Caco-2 (cell line): Measurements from ENCODE around the gene NOP10. TPM values are rescaled to one million over a fixed set of nuclear protein-coding genes. Genes with fewer than 3 reads are reported as not detected.
"Not testable (repeated sequence)": the region's sequence is repeated elsewhere in the genome, so short reads cannot be mapped to it uniquely, and the experiment has no call there.

Experiments
- Bru-seq: library from RNA; stranded (reverse); fragments of 400-500 nt; gene quantifications from one replicate; lab custom pipeline; 2021; lab: Mats Ljungman, UMichigan
- BruChase-seq, 2 experiments: library from RNA; stranded (reverse); fragments of 400-500 nt; gene quantifications; one replicate each; lab custom pipeline; 2021; lab: Mats Ljungman, UMichigan
- BruUV-seq: library from RNA; stranded (reverse); fragments of 400-500 nt; replicated peaks from 2 replicates; lab custom pipeline; 2021; lab: Mats Ljungman, UMichigan
- CTCF ChIA-PET: fragments of 300-600 bp; sonication (Branson Sonifier 250); formaldehyde crosslinking; loops from one replicate; lab custom pipeline; 2022; ENCODE audit warnings: antibody characterized with exemption; lab: Charles Lee
- POLR2A ChIA-PET: fragments of 300-600 bp; sonication (Branson Sonifier 250); formaldehyde crosslinking; loops from one replicate; lab custom pipeline; 2022; ENCODE audit warnings: antibody characterized with exemption; lab: Charles Lee
- DNase-seq, 2 experiments: peaks; one replicate each; pipeline versions ENCODE4 v3.0.0 to v3.0.0-alpha.2; 2020 to 2022
- H3K27me3 ChIP-seq: replicated peaks from 2 replicates; pipeline ENCODE4 v1.6.0; 2011; ENCODE audit warnings: low read length; ENCODE audit not compliant: control insufficient read depth, insufficient read depth
- H3K36me3 ChIP-seq: 2 replicates; pipeline ENCODE4 v1.5.1; 2011; ENCODE audit warnings: low read length; ENCODE audit not compliant: control insufficient read depth, insufficient read depth
- H3K4me1 ChIP-seq: fragments of 250-450 bp; sonication (Bioruptor Pico); 2 replicates; pipeline ENCODE4 v1.5.1; 2020; ENCODE audit warnings: mild to moderate bottlenecking
- H3K4me3 ChIP-seq: 2 replicates; pipeline ENCODE4 v1.5.1; 2011; ENCODE audit warnings: low read depth, mild to moderate bottlenecking, control low read depth, low read length
- H3K9me3 ChIP-seq: fragments of 250-450 bp; sonication (Bioruptor Pico); 2 replicates; pipeline ENCODE4 v1.5.1; 2020; ENCODE audit warnings: mild to moderate bottlenecking, moderate library complexity
- H3K27ac Mint-ChIP-seq: one replicate; pipeline ENCODE4 v1.8.0; 2022; ENCODE audit warnings: mixed read lengths; ENCODE audit not compliant: unreplicated experiment
- H3K27me3 Mint-ChIP-seq: one replicate; pipeline ENCODE4 v1.8.0; 2022; ENCODE audit warnings: mixed read lengths; ENCODE audit not compliant: insufficient read depth, unreplicated experiment
- H3K36me3 Mint-ChIP-seq: one replicate; pipeline ENCODE4 v1.8.0; 2022; ENCODE audit warnings: mild to moderate bottlenecking, mixed read lengths; ENCODE audit not compliant: insufficient read depth, unreplicated experiment
- H3K4me1 Mint-ChIP-seq: one replicate; pipeline ENCODE4 v1.8.0; 2022; ENCODE audit warnings: low read depth, mixed read lengths; ENCODE audit not compliant: unreplicated experiment
- H3K4me3 Mint-ChIP-seq: one replicate; pipeline ENCODE4 v1.8.0; 2022; ENCODE audit warnings: mild to moderate bottlenecking, moderate library complexity, mixed read lengths; ENCODE audit not compliant: unreplicated experiment
- H3K9me3 Mint-ChIP-seq: one replicate; pipeline ENCODE4 v1.8.0; 2022; ENCODE audit warnings: mixed read lengths; ENCODE audit not compliant: unreplicated experiment
- intact Hi-C: fragments of 100-400 bp; cut with micrococcal nuclease; formaldehyde crosslinking; loops from one replicate; pipeline ENCODE4 v1.10.0; 2022; ENCODE audit not compliant: unreplicated experiment
- long read RNA-seq: library from polyadenylated mRNA; stranded (forward); transcript quantifications from one replicate; pipeline ENCODE4 v2.0.0, GENCODE V29; 2022
- total RNA-seq: library from RNA; stranded (reverse); gene quantifications from 2 replicates; pipeline ENCODE4 v1.2.3, GENCODE V29; 2022
- TF ChIP-seq, protein P1 (sequence below), 2 experiments: fragments of 200-600 bp in 1 of 2; IDR thresholded peaks; 1 replicate in 1 of 2; 2 replicates in 1 of 2; pipeline versions ENCODE4 v1.5.1 to v1.8.0; 2011 to 2022; ENCODE audit warnings: antibody characterized with exemption in 1 of 2, control low read depth in 1 of 2, inconsistent platforms in 1 of 2, low read depth in 1 of 2, low read length in 1 of 2, mild to moderate bottlenecking in 1 of 2, moderate library complexity in 1 of 2; ENCODE audit not compliant: insufficient read depth in 1 of 2, severe bottlenecking in 1 of 2, unreplicated experiment in 1 of 2

NOP10 gene
- total RNA-seq (171 and 175 TPM in 2 replicates), Bru-seq, nascent RNA (percentile 90 among the genes with signal in this experiment), BruChase-seq, experiment 1, labeled RNA remaining after a 2-hour chase (percentile 96 among the genes with signal in this experiment), BruChase-seq, experiment 2, labeled RNA remaining after a 6-hour chase (percentile 99 among the genes with signal in this experiment)
- long read RNA-seq, transcript NOP10-201 (2 exons, 554 nt) = major isoform, 241 of 244 reads
- long read RNA-seq, partial matches to known transcripts = 0 of 244 reads
- long read RNA-seq, other reads (novel, unspliced or antisense) = 3 of 244 reads

DNA sequence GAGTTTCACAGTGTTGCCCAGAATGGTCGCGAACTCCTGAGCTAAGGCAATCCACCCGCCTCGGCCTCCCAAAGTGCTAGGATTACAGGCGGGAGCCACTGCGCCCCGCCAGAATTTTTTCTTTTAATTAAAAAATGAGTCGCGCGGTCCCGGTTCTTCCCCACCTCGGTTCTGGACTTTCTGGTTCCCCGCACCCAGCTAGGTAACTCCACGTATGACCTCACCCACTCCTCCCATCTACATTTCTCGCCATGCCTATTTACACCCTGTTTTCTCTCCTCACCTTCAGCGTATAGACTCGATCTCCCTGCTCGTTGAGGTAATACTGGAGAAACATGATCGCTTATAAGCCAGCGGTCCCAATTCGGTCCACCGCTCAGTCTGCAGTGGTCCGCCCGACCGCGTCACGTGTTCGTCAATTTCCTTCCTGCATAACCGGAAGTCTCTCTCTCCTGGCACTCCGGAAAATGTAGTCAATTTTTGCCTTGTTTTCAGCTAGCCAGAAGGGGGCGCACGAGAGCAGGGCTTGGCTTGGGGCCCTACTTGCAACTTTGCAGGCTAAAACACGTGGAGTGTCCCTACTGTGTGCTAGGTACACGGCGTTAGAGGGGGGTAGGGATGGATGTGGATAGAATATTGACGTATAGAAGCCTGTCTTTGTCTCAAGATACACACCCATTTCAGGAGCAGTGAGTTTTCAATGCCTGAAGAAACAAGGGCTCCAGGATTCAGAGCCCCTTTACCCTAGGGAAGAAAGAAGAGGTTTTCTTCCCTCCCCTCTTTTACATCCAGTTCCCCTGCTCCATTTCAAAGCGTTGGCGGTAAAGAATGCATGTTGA lies at the start of gene NOP10, which contains the start of gene NUTM1:
Gene NOP10, minus strand, starts transcription at position 400 of the 839 bp plus-strand sequence. Its CDS starts 63 bp downstream, at position 337.
Gene NUTM1, plus strand, starts transcription at position 579 of the 839 bp plus-strand sequence. CDS start 382 bp downstream, outside the sequence.
- POLR2A ChIA-PET = interaction anchor here (0.5 to 1.0 kb wide), 4 partner anchors 17 to 432 kb away, joined by 3 to 5 read pairs (median 3); partner anchors contain the start of gene LPCAT4
- H3K36me3 Mint-ChIP-seq = peaks cover 32% of the 10 kb centered on the region
- no peak within 1 kb of the TSS for H3K27ac Mint-ChIP-seq
- H3K9me3 Mint-ChIP-seq = no peaks in the 10 kb centered on the region
- H3K9me3 ChIP-seq = no peaks in the 10 kb centered on the region
- peak within 1 kb of the TSS; percentile 80 for H3K4me3 ChIP-seq
- H3K36me3 ChIP-seq = peaks cover 1% of the 10 kb centered on the region; the same call in 1 of the 2 replicates
- H3K4me1 Mint-ChIP-seq = no peaks in the 10 kb centered on the region
- H3K4me3 Mint-ChIP-seq = no peak within 1 kb of the TSS
- no peaks in the 10 kb centered on the region for H3K4me1 ChIP-seq
- DNase-seq = peak; percentile 90 to 93
- no peaks in the 10 kb centered on the region for H3K27me3 ChIP-seq
- no TSS peak for BruUV-seq
- intact Hi-C loops = loop anchor here (1.0 kb wide), 4 partner anchors 17 to 245 kb away; partner anchors contain the start of gene LPCAT4
- CTCF ChIA-PET = interaction anchor here (0.6 to 1.3 kb wide), 5 partner anchors 17 to 25 kb away, joined by 3 to 10 read pairs (median 5); partner anchors contain the start of gene LPCAT4
- TF ChIP-seq, protein P1, sequence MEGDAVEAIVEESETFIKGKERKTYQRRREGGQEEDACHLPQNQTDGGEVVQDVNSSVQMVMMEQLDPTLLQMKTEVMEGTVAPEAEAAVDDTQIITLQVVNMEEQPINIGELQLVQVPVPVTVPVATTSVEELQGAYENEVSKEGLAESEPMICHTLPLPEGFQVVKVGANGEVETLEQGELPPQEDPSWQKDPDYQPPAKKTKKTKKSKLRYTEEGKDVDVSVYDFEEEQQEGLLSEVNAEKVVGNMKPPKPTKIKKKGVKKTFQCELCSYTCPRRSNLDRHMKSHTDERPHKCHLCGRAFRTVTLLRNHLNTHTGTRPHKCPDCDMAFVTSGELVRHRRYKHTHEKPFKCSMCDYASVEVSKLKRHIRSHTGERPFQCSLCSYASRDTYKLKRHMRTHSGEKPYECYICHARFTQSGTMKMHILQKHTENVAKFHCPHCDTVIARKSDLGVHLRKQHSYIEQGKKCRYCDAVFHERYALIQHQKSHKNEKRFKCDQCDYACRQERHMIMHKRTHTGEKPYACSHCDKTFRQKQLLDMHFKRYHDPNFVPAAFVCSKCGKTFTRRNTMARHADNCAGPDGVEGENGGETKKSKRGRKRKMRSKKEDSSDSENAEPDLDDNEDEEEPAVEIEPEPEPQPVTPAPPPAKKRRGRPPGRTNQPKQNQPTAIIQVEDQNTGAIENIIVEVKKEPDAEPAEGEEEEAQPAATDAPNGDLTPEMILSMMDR (IDR thresholded peaks at IDR 0.05; ENCODE audit: insufficient read depth in 1 of 2, low read depth in 1 of 2, low read length in 1 of 2, severe bottlenecking in 1 of 2, unreplicated experiment in 1 of 2) = peak; percentile 85 to 93
- H3K27me3 Mint-ChIP-seq = no peaks in the 10 kb centered on the region

DNA sequence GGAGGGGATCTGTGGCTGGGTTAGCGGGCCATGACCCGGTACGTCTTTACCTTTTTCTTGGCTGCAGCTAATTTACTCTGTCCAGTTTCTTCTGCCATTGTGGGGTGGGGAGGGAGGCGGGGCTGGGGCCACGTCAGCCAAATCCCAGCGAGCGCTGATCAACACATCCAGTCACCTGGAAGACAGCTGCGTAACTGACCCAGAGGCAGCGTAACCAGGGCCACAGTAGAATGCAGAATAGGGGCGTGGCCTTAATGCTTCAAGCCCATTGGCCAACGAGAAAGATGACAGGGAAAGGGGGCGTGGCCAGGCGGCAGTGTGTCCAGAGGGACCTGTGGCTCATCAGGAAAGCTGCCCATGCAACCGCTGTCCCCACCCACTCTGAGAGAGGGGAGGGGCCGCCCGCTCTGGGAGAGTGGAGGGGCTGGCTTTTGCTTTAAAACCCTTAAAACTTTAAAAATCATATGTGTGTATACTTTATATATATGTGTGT lies 46.7 kb upstream of the NOP10 start:
- H3K4me1 Mint-ChIP-seq, H3K9me3 Mint-ChIP-seq, H3K27ac Mint-ChIP-seq, H3K9me3 ChIP-seq, POLR2A ChIA-PET, H3K36me3 ChIP-seq, BruUV-seq, DNase-seq, H3K27me3 ChIP-seq, CTCF ChIA-PET, H3K27me3 Mint-ChIP-seq, intact Hi-C loops, H3K4me3 Mint-ChIP-seq, H3K36me3 Mint-ChIP-seq, H3K4me1 ChIP-seq, H3K4me3 ChIP-seq: not testable (repeated sequence)

DNA sequence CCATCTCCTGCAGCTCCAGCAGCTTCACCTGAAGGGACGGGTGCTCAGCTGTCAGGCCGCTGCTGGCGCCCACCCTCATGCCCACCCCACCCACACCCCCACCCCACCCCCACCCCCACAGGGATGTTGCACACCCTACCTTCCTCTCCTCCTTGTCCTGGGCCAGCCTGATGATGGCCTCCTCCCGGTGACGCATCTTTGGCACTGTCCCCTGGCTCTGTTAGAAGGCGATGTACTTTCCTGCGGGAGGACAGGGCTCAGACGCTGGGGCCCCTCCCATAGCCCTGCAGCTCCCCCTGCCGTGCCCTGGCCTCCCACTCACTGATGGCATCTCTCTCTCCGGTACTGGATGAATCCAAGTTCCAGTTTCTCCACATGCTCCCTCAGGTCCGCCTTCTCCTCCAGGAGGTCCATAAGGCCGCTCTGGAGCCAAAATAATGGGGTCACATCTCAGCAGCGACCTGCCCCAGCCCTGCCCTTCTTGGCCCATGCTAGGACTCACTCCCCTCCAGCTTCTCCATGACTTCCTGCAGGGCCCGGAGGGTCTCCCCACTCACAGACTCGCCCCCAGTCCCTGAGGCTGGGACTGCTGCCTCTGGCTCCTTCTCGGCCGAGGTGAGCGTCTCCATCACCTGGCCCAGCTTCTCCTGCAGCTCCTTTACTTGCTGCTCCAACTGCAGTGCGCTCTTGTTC lies 39.0 kb upstream of the NOP10 start:
- H3K4me1 Mint-ChIP-seq, H3K9me3 ChIP-seq, H3K36me3 Mint-ChIP-seq, H3K9me3 Mint-ChIP-seq, H3K4me3 ChIP-seq, H3K4me3 Mint-ChIP-seq, intact Hi-C loops, H3K4me1 ChIP-seq, H3K27me3 ChIP-seq, BruUV-seq, H3K36me3 ChIP-seq, H3K27me3 Mint-ChIP-seq, H3K27ac Mint-ChIP-seq, DNase-seq, CTCF ChIA-PET, POLR2A ChIA-PET: not testable (repeated sequence)

DNA sequence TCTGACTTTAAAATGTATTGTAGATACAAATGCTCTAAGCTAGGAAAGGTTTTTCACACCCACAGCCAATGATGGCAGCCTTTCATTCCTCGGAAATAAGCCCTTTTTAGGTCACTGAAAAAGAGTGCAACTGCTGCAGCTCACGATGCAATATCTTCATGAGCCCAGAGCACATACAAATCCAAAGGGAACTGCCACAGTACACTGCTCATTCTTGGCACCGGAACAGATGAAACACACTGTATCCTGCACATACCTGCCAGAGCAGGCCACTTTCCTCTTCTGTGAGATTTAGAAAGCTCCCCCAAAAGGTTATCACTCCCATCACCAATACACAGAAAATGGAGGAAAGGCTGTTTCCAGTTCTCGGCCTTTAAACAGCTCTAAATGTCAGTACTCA lies 37.6 kb upstream of the NOP10 start:
- H3K4me3 ChIP-seq, H3K36me3 ChIP-seq, H3K9me3 ChIP-seq, POLR2A ChIA-PET, H3K27me3 Mint-ChIP-seq, H3K9me3 Mint-ChIP-seq, H3K4me1 ChIP-seq, H3K4me3 Mint-ChIP-seq, CTCF ChIA-PET, DNase-seq, intact Hi-C loops, BruUV-seq, H3K27ac Mint-ChIP-seq, H3K36me3 Mint-ChIP-seq, H3K27me3 ChIP-seq, H3K4me1 Mint-ChIP-seq: not testable (repeated sequence)
